A549 (cell line): ENCODE measurements around the gene CTNNA3.

Experiments
- CTCF ChIP-seq: fragments of >200 bp; sonication (Bioruptor Twin); formaldehyde crosslinking; IDR thresholded peaks from 3 replicates; pipeline ENCODE4 v1.5.1; 2016
- ESRRA ChIP-seq: fragments of 150-350 bp; IDR thresholded peaks from 2 replicates; pipeline ENCODE4 v1.6.1; 2014; ENCODE audit warnings: mild to moderate bottlenecking, low read length, borderline replicate concordance
- FOSL2 ChIP-seq, 2 experiments: fragments of 450-650 bp in 1 of 2; fragments of >200 bp in 1 of 2; sonication (Bioruptor Twin) in 1 of 2; formaldehyde crosslinking; IDR thresholded peaks; 2 replicates each; pipeline versions ENCODE4 v1.5.0 to v1.6.1; 2016 to 2020; ENCODE audit warnings: mild to moderate bottlenecking in 1 of 2, moderate library complexity in 1 of 2
- POLR2A ChIP-seq: IDR thresholded peaks from 2 replicates; pipeline ENCODE4 v1.6.1; 2012; ENCODE audit warnings: mild to moderate bottlenecking, low read length

GRCh38 chr10:66244953-66245352 is 1451.0 kb downstream of the CTNNA3 start:
- no peak for TF ChIP-seq CTCF
- no peak for TF ChIP-seq FOSL2 (IDR thresholded peaks at IDR 0.05)
- no peak for TF ChIP-seq FOSL2 (CRISPR knock-in tag; IDR thresholded peaks at IDR 0.05)
- no peak for TF ChIP-seq ESRRA
- no peak for TF ChIP-seq POLR2A
